ENCODE results near the gene SORCS3. TPM values are rescaled to one million over a fixed set of nuclear protein-coding genes. Genes with fewer than 3 reads are reported as not detected.

SORCS3 gene
- polyA plus RNA-seq, 1 donor (not counting 4 experiments of a cell fraction or from before 2014, with no cell fraction given): not detected

- no peaks in the 10 kb centered on the region for H3K9me3 ChIP-seq (ENCODE audit: control insufficient read depth, low read depth, low read length)
- no peak overlapping the region for H3K27ac ChIP-seq (ENCODE audit: control insufficient read depth, insufficient read depth, low read length)
- no peaks in the 10 kb centered on the region for H3K27me3 ChIP-seq (ENCODE audit: control insufficient read depth, extremely low read depth, insufficient read depth, low read length)
- H4K20me1 ChIP-seq (ENCODE audit: control insufficient read depth, extremely low read depth, insufficient read depth, low read length): no peaks in the 10 kb centered on the region
- H3K79me2 ChIP-seq (ENCODE audit: control insufficient read depth, insufficient read depth, low read length): no peaks in the 10 kb centered on the region
- no peak overlapping the region for H3K4me2 ChIP-seq (ENCODE audit: control insufficient read depth, extremely low read depth, insufficient read depth, low read depth, low read length)
- no peak overlapping the region for H3K4me3 ChIP-seq (ENCODE audit: control insufficient read depth in 2 of 3, extremely low read depth in 1 of 3, insufficient read depth in 2 of 3, low read depth in 1 of 3, low read length in 3 of 3)
- no peak overlapping the region for H2AFZ ChIP-seq (ENCODE audit: control insufficient read depth, low read length)
- no peaks in the 10 kb centered on the region for H3K4me1 ChIP-seq (ENCODE audit: control insufficient read depth, extremely low read depth, insufficient read depth, low read length)
- no peak for DNase-seq (ENCODE audit: low read depth, low spot score)
- dilution Hi-C loops (cut with MboI; ENCODE audit: extremely low pct_ligation_motif_present, low sequenced_read_pairs): no loop called here
- H3K9ac ChIP-seq (ENCODE audit: control insufficient read depth, extremely low read depth, insufficient read depth, low read length): no peak overlapping the region
- FAIRE-seq: no peak
- H3K36me3 ChIP-seq (ENCODE audit: control insufficient read depth in 2 of 2, extremely low read depth in 1 of 2, insufficient read depth in 2 of 2, low read length in 2 of 2): no peaks in the 10 kb centered on the region
- TF ChIP-seq CTCF (optimal IDR thresholded peaks at IDR 0.05 in 1 of 3, IDR thresholded peaks at IDR 0.05 in 1 of 3, conservative IDR thresholded peaks at IDR 0.05 in 1 of 3; ENCODE audit: extremely low read depth in 1 of 3, insufficient read depth in 2 of 3, low read length in 3 of 3) (no peak), EZH2 (IDR thresholded peaks at IDR 0.05; ENCODE audit: low read length) (no peak)
- no peaks in the 10 kb centered on the region for H3K9me1 ChIP-seq (ENCODE audit: control insufficient read depth, extremely low read depth, insufficient read depth, low read length)
These were observed 258.7 kb downstream of the SORCS3 start for GRCh38 chr10:104899779-104900178.

GRCh38 chr10:104903433-104903832, 262.3 kb downstream of the SORCS3 start:
- TF ChIP-seq EZH2 (IDR thresholded peaks at IDR 0.05; ENCODE audit: low read length) (no peak), CTCF (optimal IDR thresholded peaks at IDR 0.05 in 1 of 3, IDR thresholded peaks at IDR 0.05 in 1 of 3, conservative IDR thresholded peaks at IDR 0.05 in 1 of 3; ENCODE audit: extremely low read depth in 1 of 3, insufficient read depth in 2 of 3, low read length in 3 of 3) (no peak)
- dilution Hi-C loops (cut with MboI; ENCODE audit: extremely low pct_ligation_motif_present, low sequenced_read_pairs): no loop called here
- Histone ChIP-seq H3K36me3 (ENCODE audit: control insufficient read depth in 2 of 2, extremely low read depth in 1 of 2, insufficient read depth in 2 of 2, low read length in 2 of 2) (no peaks in the 10 kb centered on the region), H3K4me1 (ENCODE audit: control insufficient read depth, extremely low read depth, insufficient read depth, low read length) (no peaks in the 10 kb centered on the region), H3K79me2 (ENCODE audit: control insufficient read depth, insufficient read depth, low read length) (no peaks in the 10 kb centered on the region), H3K9me1 (ENCODE audit: control insufficient read depth, extremely low read depth, insufficient read depth, low read length) (no peaks in the 10 kb centered on the region), H3K27ac (ENCODE audit: control insufficient read depth, insufficient read depth, low read length) (no peak overlapping the region), H3K4me3 (ENCODE audit: control insufficient read depth in 2 of 3, extremely low read depth in 1 of 3, insufficient read depth in 2 of 3, low read depth in 1 of 3, low read length in 3 of 3) (no peak overlapping the region), H3K9ac (ENCODE audit: control insufficient read depth, extremely low read depth, insufficient read depth, low read length) (no peak overlapping the region), H3K27me3 (ENCODE audit: control insufficient read depth, extremely low read depth, insufficient read depth, low read length) (no peaks in the 10 kb centered on the region), H2AFZ (ENCODE audit: control insufficient read depth, low read length) (no peak overlapping the region), H3K4me2 (ENCODE audit: control insufficient read depth, extremely low read depth, insufficient read depth, low read depth, low read length) (no peak overlapping the region), H3K9me3 (ENCODE audit: control insufficient read depth, low read depth, low read length) (no peaks in the 10 kb centered on the region), H4K20me1 (ENCODE audit: control insufficient read depth, extremely low read depth, insufficient read depth, low read length) (no peaks in the 10 kb centered on the region)
- DNase-seq (ENCODE audit: low read depth, low spot score) (no peak), FAIRE-seq (no peak)
